Memory B cell (primary cell): Measurements from ENCODE around the gene ZNF100.
"Not testable (repeated sequence)": the region's sequence is repeated elsewhere in the genome, so short reads cannot be mapped to it uniquely, and the experiment has no call there.

Experiments used
- ATAC-seq: fragments of 150-1000 bp; cut with Tn5 transposase; 2 replicates; pipeline ENCODE4 v1.10.0; 2021; ENCODE audit warnings: low read depth, mild to moderate bottlenecking, moderate library complexity
- DNase-seq, 2 donors: peaks; one replicate each; pipeline ENCODE4 v3.0.0; 2022; ENCODE audit warnings: low spot score in 2 of 2
- H3K27ac Mint-ChIP-seq: one replicate; pipeline ENCODE4 v1.8.0; 2022; ENCODE audit warnings: mild to moderate bottlenecking, moderate library complexity, mixed read lengths
- H3K27me3 Mint-ChIP-seq: one replicate; pipeline ENCODE4 v1.8.0; 2022; ENCODE audit warnings: mixed read lengths
- H3K36me3 Mint-ChIP-seq: one replicate; pipeline ENCODE4 v1.8.0; 2022; ENCODE audit warnings: mild to moderate bottlenecking, mixed read lengths
- H3K4me1 Mint-ChIP-seq: one replicate; pipeline ENCODE4 v1.8.0; 2022; ENCODE audit warnings: mixed read lengths
- H3K4me3 Mint-ChIP-seq: one replicate; pipeline ENCODE4 v1.8.0; 2022; ENCODE audit warnings: mild to moderate bottlenecking, moderate library complexity, mixed read lengths
- H3K9me3 Mint-ChIP-seq: one replicate; pipeline ENCODE4 v1.8.0; 2022; ENCODE audit warnings: mixed read lengths

The ZNF100 gene

GRCh38 chr19:21767065-21767800 is at the start of gene ZNF100:
Gene ZNF100, minus strand, starts transcription at chr19:21767579. Its CDS starts 150 bp downstream, at chr19:21767429.
- DNase-seq (peak; percentile 74 to 75), ATAC-seq (peak; percentile 97)
- H3K27me3 Mint-ChIP-seq: no peaks in the 10 kb centered on the region
- peak within 1 kb of the TSS; percentile 94 for H3K4me3 Mint-ChIP-seq
- H3K4me1 Mint-ChIP-seq: peaks cover 8% of the 10 kb centered on the region
- peak within 1 kb of the TSS; percentile 87 for H3K27ac Mint-ChIP-seq
- H3K9me3 Mint-ChIP-seq: no peaks in the 10 kb centered on the region
- peaks cover 8% of the 10 kb centered on the region for H3K36me3 Mint-ChIP-seq

GRCh38 chr19:21812448-21812847 is 45.1 kb upstream of the ZNF100 start:
- Mint-ChIP-seq H3K4me3 (no peak overlapping the region), H3K27me3 (no peaks in the 10 kb centered on the region), H3K36me3 (peaks cover 67% of the 10 kb centered on the region), H3K27ac (no peak overlapping the region), H3K9me3 (peaks cover 6% of the 10 kb centered on the region), H3K4me1 (no peaks in the 10 kb centered on the region)
- no peak for ATAC-seq
- DNase-seq: no peak

GRCh38 chr19:21808400-21809000 is 41.1 kb upstream of the ZNF100 start:
- H3K9me3 Mint-ChIP-seq, DNase-seq, H3K4me1 Mint-ChIP-seq, ATAC-seq, H3K27ac Mint-ChIP-seq, H3K4me3 Mint-ChIP-seq, H3K27me3 Mint-ChIP-seq: not testable (repeated sequence)
- peaks cover 38% of the 10 kb centered on the region for H3K36me3 Mint-ChIP-seq

GRCh38 chr19:21789466-21790085 is 22.2 kb upstream of the ZNF100 start:
- H3K4me1 Mint-ChIP-seq: no peaks in the 10 kb centered on the region
- no peak overlapping the region for H3K4me3 Mint-ChIP-seq
- no peak overlapping the region for H3K27ac Mint-ChIP-seq
- ATAC-seq (no peak), DNase-seq (no peak)
- no peaks in the 10 kb centered on the region for H3K27me3 Mint-ChIP-seq
- H3K36me3 Mint-ChIP-seq: no peaks in the 10 kb centered on the region
- H3K9me3 Mint-ChIP-seq: peaks cover 4% of the 10 kb centered on the region

GRCh38 chr19:21786936-21787335 is 19.6 kb upstream of the ZNF100 start:
- H3K4me3 Mint-ChIP-seq: no peak overlapping the region
- ATAC-seq (no peak), DNase-seq (no peak)
- no peaks in the 10 kb centered on the region for H3K4me1 Mint-ChIP-seq
- no peak overlapping the region for H3K27ac Mint-ChIP-seq
- no peaks in the 10 kb centered on the region for H3K27me3 Mint-ChIP-seq
- no peaks in the 10 kb centered on the region for H3K36me3 Mint-ChIP-seq
- peaks cover 4% of the 10 kb centered on the region for H3K9me3 Mint-ChIP-seq

GRCh38 chr19:21775792-21776191 is 8.4 kb upstream of the ZNF100 start:
- not testable (repeated sequence) for ATAC-seq, H3K36me3 Mint-ChIP-seq, H3K27me3 Mint-ChIP-seq, H3K4me1 Mint-ChIP-seq, H3K27ac Mint-ChIP-seq, H3K9me3 Mint-ChIP-seq, H3K4me3 Mint-ChIP-seq, DNase-seq

- peaks cover 13% of the 10 kb centered on the region for H3K36me3 Mint-ChIP-seq
- not testable (repeated sequence) for DNase-seq, H3K27me3 Mint-ChIP-seq, H3K9me3 Mint-ChIP-seq, H3K4me1 Mint-ChIP-seq
- H3K4me3 Mint-ChIP-seq: peak overlapping the region; percentile 94
- ATAC-seq: peak; percentile 2
- peak overlapping the region; percentile 87 for H3K27ac Mint-ChIP-seq
Observed at GRCh38 chr19:21766705-21767064, 694 bp downstream of the ZNF100 start.

- DNase-seq (no peak), ATAC-seq (no peak)
- H3K4me3 Mint-ChIP-seq: no peak overlapping the region
- H3K36me3 Mint-ChIP-seq: peaks cover 19% of the 10 kb centered on the region
- H3K27ac Mint-ChIP-seq: no peak overlapping the region
- no peaks in the 10 kb centered on the region for H3K9me3 Mint-ChIP-seq
- H3K4me1 Mint-ChIP-seq: peaks cover 8% of the 10 kb centered on the region
- H3K27me3 Mint-ChIP-seq: no peaks in the 10 kb centered on the region
Observed at GRCh38 chr19:21765151-21765550, 2.2 kb downstream of the ZNF100 start.

- H3K4me3 Mint-ChIP-seq, H3K4me1 Mint-ChIP-seq, DNase-seq, H3K9me3 Mint-ChIP-seq, ATAC-seq, H3K27me3 Mint-ChIP-seq, H3K27ac Mint-ChIP-seq: not testable (repeated sequence)
- peaks cover 43% of the 10 kb centered on the region for H3K36me3 Mint-ChIP-seq
Observed at GRCh38 chr19:21761547-21761946, 5.8 kb downstream of the ZNF100 start.

- Mint-ChIP-seq H3K9me3 (peaks cover 5% of the 10 kb centered on the region), H3K27me3 (no peaks in the 10 kb centered on the region), H3K4me1 (peaks cover 6% of the 10 kb centered on the region), H3K4me3 (no peak overlapping the region), H3K27ac (no peak overlapping the region), H3K36me3 (peaks cover 55% of the 10 kb centered on the region)
- no peak for ATAC-seq
- no peak for DNase-seq
Observed at GRCh38 chr19:21758296-21758695, 9.1 kb downstream of the ZNF100 start.

GRCh38 chr19:21755555-21755954 is 11.8 kb downstream of the ZNF100 start:
- not testable (repeated sequence) for H3K9me3 Mint-ChIP-seq, DNase-seq, ATAC-seq, H3K4me1 Mint-ChIP-seq, H3K27ac Mint-ChIP-seq, H3K27me3 Mint-ChIP-seq, H3K4me3 Mint-ChIP-seq
- peaks cover 58% of the 10 kb centered on the region for H3K36me3 Mint-ChIP-seq

GRCh38 chr19:21751384-21751783 is 16.0 kb downstream of the ZNF100 start:
- H3K27me3 Mint-ChIP-seq: no peaks in the 10 kb centered on the region
- peaks cover 57% of the 10 kb centered on the region for H3K36me3 Mint-ChIP-seq
- DNase-seq (no peak), ATAC-seq (no peak)
- H3K27ac Mint-ChIP-seq: no peak overlapping the region
- H3K4me3 Mint-ChIP-seq: no peak overlapping the region
- H3K9me3 Mint-ChIP-seq: peaks cover 6% of the 10 kb centered on the region
- H3K4me1 Mint-ChIP-seq: peaks cover 8% of the 10 kb centered on the region

GRCh38 chr19:21750586-21751128 is 16.7 kb downstream of the ZNF100 start:
- Mint-ChIP-seq H3K27me3 (no peaks in the 10 kb centered on the region), H3K4me3 (no peak overlapping the region), H3K4me1 (peaks cover 5% of the 10 kb centered on the region), H3K27ac (no peak overlapping the region), H3K9me3 (peaks cover 6% of the 10 kb centered on the region), H3K36me3 (peaks cover 54% of the 10 kb centered on the region)
- ATAC-seq: no peak
- no peak for DNase-seq

GRCh38 chr19:21749090-21749489 is 18.3 kb downstream of the ZNF100 start:
- peaks cover 48% of the 10 kb centered on the region for H3K36me3 Mint-ChIP-seq
- peaks cover 2% of the 10 kb centered on the region for H3K9me3 Mint-ChIP-seq
- DNase-seq (no peak), ATAC-seq (no peak)
- H3K27me3 Mint-ChIP-seq: no peaks in the 10 kb centered on the region
- no peak overlapping the region for H3K27ac Mint-ChIP-seq
- H3K4me3 Mint-ChIP-seq: no peak overlapping the region
- H3K4me1 Mint-ChIP-seq: peaks cover 5% of the 10 kb centered on the region
